Hippocampal formation (tissue), 2 donors: ENCODE data around the gene ZNF628.

Experiments
- DNase-seq, 2 donors: peaks; one replicate each; lab custom pipeline; 2025; lab: John Stamatoyannopoulos, UW

Gene ZNF628

GRCh38 chr19:55497763-55498162 lies 21.3 kb downstream of the ZNF628 start:
- no peak for DNase-seq

- DNase-seq = no peak
These were observed 21.9 kb downstream of the ZNF628 start for GRCh38 chr19:55498246-55498840.

GRCh38 chr19:55500368-55500952 lies 24.0 kb downstream of the ZNF628 start:
- no peak for DNase-seq

GRCh38 chr19:55502197-55502952 lies 26.0 kb downstream of the ZNF628 start:
- no peak for DNase-seq

- DNase-seq = no peak
These were observed 26.7 kb downstream of the ZNF628 start for GRCh38 chr19:55503157-55503501.

- peak; percentile 90 to 95 for DNase-seq
These were observed 27.3 kb downstream of the ZNF628 start for GRCh38 chr19:55503502-55504251.

- DNase-seq = no peak
These were observed 27.8 kb downstream of the ZNF628 start for GRCh38 chr19:55504252-55504603.

- DNase-seq = no peak
These were observed 28.6 kb downstream of the ZNF628 start for GRCh38 chr19:55504981-55505380.

GRCh38 chr19:55508120-55508519 lies 31.7 kb downstream of the ZNF628 start:
- no peak for DNase-seq

GRCh38 chr19:55516878-55517620 lies 40.6 kb downstream of the ZNF628 start:
- DNase-seq = peak; percentile 91 to 94

- no peak for DNase-seq
These were observed 43.3 kb downstream of the ZNF628 start for GRCh38 chr19:55519451-55520311.

GRCh38 chr19:55520691-55521292 lies 44.4 kb downstream of the ZNF628 start:
- no peak for DNase-seq

GRCh38 chr19:55525289-55526101 lies 49.1 kb downstream of the ZNF628 start:
- no peak for DNase-seq

GRCh38 chr19:55526216-55527196 lies 50.1 kb downstream of the ZNF628 start:
- DNase-seq = peak in 1 of 2 donors; percentile 5

- no peak for DNase-seq
These were observed 51.0 kb downstream of the ZNF628 start for GRCh38 chr19:55527197-55528029.

GRCh38 chr19:55528030-55528803 lies 51.8 kb downstream of the ZNF628 start:
- DNase-seq = no peak
